Activated CD4-positive, alpha-beta T cell treated with anti-CD3 and anti-CD28 coated beads for 24 hours (primary cell): ENCODE measurements around the gene METTL2A.
A peak's percentile ranks its signal among the peaks of the same experiment; 100 is the strongest.
"Not testable (repeated sequence)": the region's sequence is repeated elsewhere in the genome, so short reads cannot be mapped to it uniquely, and the experiment has no call there.

Experiments used
- DNase-seq, 2 donors: peaks; one replicate each; pipeline ENCODE4 v3.0.0-alpha.2; 2020; ENCODE audit warnings: low read depth in 2 of 2

The METTL2A gene

DNA sequence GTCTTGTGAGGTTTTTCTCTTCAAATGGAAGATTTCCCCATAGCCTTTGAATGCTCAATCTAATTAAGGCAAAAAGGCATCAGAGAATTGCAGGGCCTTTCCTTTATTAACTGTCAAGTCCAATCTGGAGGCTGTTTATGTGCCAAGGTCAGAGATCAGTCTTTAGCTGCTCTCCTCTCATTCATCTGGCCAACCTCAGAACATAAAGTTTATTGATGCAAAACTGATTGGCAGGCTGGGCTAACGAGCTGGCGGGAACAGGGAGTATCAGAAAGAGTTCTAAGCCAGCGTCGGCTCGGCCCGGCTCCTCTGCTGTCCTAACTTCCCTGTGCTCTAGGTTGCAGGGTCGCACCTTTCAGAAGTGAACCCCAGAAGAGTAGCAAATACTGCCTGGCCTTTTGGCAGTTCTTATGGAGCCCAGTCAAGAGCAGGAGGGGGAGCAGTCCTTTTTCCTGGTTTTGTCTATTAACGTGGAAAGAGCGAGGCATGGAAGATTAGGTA, 47.7 kb downstream of the METTL2A start:
- not testable (repeated sequence) for DNase-seq

GRCh38 chr17:62473030-62473982, 49.6 kb downstream of the METTL2A start:
- DNase-seq = not testable (repeated sequence)

DNA sequence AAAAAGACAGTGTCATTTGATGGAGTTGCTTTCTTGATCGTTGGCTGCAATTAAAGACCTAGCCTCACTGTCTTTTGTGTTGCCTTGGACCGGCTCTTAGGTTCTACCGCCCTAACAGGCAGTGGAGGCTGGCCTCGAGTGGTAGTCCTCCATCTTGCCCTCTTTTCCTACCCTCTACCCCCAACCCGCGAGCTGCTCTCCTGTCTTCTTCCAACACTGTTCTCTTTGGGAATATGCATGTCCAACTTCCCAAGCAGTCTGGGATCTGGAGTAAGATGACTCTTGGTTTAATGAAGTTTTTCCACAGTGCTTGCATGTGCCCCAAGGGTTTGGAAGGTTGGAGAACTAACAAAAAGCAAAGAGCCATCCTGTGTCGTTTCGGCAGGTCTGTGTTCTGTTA, 53.4 kb downstream of the METTL2A start:
- DNase-seq = not testable (repeated sequence)

DNA sequence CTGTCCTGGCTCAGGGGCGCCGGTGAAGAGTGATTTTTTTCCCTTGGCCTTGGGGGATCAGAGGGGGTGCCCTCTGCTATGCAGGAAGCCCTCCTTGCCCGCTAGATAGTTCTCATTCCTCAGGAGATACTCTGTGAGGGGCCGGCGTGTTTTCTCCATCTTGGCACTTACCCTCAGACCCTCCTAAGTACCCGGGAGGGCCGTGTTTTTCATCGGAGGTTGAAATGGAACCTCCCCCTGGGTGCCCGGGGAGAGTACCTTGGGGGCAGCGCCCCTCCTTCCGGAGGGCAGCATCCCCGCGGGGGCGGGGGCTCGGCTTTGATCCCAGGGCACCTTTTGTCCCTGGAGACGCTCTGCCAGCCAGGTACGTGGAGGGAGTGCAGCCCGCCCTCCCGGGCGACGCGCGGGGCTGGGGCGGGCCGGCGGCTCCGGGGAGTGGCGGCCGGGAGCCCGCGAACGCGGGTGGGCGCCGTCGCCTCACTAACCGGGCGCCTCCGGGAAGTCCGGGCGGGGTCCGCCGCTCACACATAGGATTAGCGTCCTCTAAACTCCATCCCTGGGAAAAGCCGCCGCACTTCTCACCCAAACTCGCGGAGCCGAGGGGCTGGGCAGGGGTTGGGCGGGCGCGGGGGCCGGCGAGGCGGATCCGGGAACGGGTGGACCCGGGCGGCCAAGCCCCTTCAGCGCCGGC, 54.2 kb downstream of the METTL2A start:
- peak in 1 of 2 donors; percentile 11 for DNase-seq

GRCh38 chr17:62478424-62478879, 54.8 kb downstream of the METTL2A start, which contains the start of gene TLK2:
TLK2 (plus strand) TSS chr17:62478825; CDS start chr17:62481126, 2,301 bp downstream.
- DNase-seq = peak; percentile 63 to 64

DNA sequence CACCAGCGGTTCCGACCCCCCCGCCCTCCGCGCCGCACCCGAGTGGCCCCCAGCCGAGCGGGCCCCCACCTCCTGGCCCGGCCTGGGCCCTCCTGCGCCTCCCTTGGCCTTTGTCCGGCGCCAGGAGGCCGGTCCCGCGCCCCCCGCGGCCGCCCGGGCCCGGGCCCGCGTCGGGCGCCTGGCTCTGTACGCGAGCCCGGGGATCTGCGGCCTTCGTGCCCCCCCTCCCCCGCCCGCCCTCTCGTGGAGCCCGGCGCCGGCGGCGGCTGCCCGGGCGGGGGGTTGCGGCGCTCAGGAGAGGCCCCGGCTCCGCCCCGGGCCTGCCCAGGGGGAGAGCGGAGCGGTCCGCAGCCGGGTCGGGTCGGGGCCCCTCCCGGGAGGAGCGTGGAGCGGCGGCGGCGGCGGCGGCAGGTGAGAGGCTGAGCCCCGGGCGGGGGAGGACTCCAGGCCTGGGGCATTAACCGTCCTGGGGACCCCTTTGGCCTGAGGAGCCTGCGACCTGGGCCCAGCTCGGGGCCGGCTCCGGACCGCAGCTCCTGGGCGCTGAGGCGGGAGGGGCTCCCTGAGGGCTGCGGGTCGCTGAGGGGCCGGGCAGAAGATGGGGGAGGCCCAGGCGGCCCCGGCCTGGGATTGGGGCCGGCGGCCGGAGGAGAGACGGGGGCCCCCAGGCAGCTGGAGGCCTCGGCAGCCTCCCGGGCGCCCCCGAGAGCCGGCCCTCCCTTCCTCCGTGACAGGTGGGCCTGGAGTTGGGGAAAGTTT, 55.4 kb downstream of the METTL2A start:
- peak; percentile 4 to 27 for DNase-seq

DNA sequence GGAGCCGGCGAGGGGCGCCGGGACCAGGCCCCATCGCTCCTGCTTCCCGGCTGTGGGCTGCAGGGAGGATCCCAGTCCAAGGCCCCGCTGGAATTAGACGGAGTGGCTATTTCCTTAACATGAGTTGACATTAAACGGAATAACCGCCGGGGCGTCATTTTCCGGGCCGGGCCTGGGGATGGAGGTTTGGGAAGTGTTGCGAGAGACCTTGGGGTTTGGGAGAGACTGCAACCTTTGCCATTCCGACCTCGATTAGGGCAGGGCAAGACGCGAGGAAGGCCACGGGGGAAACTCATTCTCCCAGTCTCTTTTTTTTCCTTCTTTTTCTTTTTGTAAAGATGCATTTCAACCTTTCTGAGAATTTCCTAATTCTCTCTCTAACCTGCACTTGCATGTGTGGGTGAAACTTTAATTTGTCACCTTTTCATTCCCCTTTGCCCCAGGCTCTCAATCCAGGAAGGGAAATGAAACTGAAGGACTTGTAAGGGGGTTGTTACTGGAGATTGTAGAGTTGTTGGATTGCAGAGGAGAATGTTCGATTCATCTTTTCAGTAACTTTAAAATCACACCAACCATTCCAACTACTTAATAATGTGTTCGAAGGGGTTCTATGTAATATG, 56.1 kb downstream of the METTL2A start:
- not testable (repeated sequence) for DNase-seq

DNA sequence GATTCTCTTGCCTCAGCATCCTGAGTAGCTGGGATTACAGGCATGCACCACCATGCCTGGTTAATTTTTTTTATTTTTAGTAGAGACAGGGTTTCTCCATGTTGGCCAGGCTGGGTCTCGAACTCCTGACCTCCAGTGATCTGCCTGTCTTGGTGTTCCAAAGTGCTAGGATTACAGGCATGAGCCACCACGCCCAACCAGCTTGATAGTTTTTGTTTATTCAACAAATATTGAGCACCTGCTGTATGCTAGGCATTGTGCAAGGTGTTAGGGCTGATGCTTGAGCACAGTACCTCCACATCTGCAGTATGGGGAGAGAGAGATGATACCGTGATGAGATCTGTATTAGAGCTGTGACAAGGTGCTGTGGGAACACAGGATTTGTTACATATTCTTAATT, 58.9 kb downstream of the METTL2A start:
- DNase-seq = not testable (repeated sequence)

- DNase-seq = not testable (repeated sequence)
Observed at GRCh38 chr17:62490990-62491389, 67.3 kb downstream of the METTL2A start.

GRCh38 chr17:62493049-62493655, 69.5 kb downstream of the METTL2A start:
- DNase-seq = not testable (repeated sequence)

DNA sequence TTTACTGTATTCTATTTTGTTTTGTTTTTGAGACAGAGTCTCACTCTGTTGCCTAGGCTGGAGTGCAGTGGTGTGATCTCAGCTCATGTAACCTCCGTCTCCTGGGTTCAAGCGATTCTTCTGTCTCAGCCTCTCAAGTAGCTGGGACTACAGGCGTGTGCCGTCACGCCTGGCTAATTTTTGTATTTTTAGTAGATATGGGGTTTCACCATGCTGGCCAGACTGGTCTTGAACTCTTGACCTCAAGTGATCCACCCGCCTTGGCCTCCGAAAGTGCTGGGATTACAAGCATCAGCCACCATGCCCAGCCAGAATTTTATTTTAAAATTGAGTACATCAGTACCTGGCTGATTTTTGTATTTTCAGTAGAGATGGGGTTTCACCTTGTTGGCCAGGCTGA, 70.4 kb downstream of the METTL2A start:
- not testable (repeated sequence) for DNase-seq

- not testable (repeated sequence) for DNase-seq
Observed at GRCh38 chr17:62496344-62496743, 72.6 kb downstream of the METTL2A start.

DNA sequence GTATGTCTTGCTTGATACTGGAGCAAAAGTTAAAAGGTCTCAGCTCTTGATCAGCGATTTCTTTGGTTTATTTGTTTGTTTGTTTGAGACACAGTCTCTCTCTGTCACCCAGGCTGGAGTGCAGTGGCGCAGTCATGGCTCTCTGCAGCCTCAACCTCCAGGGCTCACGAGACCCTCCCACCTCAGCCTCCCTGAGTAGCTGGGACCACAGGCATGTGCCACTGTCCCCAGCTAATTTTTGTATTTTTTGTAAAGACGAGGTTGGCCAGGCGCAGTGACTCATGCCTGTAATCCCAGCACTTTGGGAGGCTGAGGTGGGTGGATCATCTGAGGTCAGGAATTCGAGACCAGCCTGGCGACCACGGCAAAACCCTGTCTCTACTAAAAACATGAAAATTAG, 75.1 kb downstream of the METTL2A start:
- not testable (repeated sequence) for DNase-seq
